HL-60 (cell line): Measurements from ENCODE around the gene CASTOR1.

Experiments used
- DNase-seq, 2 experiments: peaks; one replicate each; pipeline ENCODE4 v3.0.0-alpha.2; 2010 to 2020; ENCODE audit warnings: low read depth in 1 of 2, low spot score in 1 of 2
- H3K27ac ChIP-seq: fragments of 250-450 bp; sonication (Bioruptor Pico); replicated peaks from 2 replicates; pipeline ENCODE4 v1.5.1; 2020; ENCODE audit warnings: mild to moderate bottlenecking, moderate library complexity
- H3K27me3 ChIP-seq: fragments of 250-450 bp; sonication (Bioruptor Pico); 2 replicates; pipeline ENCODE4 v1.5.1; 2021; ENCODE audit warnings: mild to moderate bottlenecking, moderate library complexity; ENCODE audit not compliant: insufficient read depth, poor library complexity, severe bottlenecking
- H3K4me3 ChIP-seq: replicated peaks from 2 replicates; pipeline ENCODE4 v1.5.1; 2011; ENCODE audit warnings: mild to moderate bottlenecking, control low read depth, low read length; ENCODE audit not compliant: insufficient read depth
- GABPA ChIP-seq: IDR thresholded peaks from 2 replicates; pipeline ENCODE4 v1.6.1; 2012; ENCODE audit warnings: low read depth
- POLR2AphosphoS5 ChIP-seq: IDR thresholded peaks from 2 replicates; pipeline ENCODE4 v1.6.1; 2012; ENCODE audit warnings: low read depth
- REST ChIP-seq: IDR thresholded peaks from 2 replicates; pipeline ENCODE4 v1.6.1; 2012; ENCODE audit warnings: low read depth; ENCODE audit not compliant: insufficient replicate concordance
- SPI1 ChIP-seq: IDR thresholded peaks from 2 replicates; pipeline ENCODE4 v1.6.1; 2012; ENCODE audit warnings: low read depth, mild to moderate bottlenecking, borderline replicate concordance
- TF ChIP-seq, protein P1 (sequence below): IDR thresholded peaks from one replicate; pipeline ENCODE4 v1.5.1; 2011; ENCODE audit warnings: low read length, control low read depth, inconsistent platforms; ENCODE audit not compliant: insufficient read depth

Gene CASTOR1

DNA sequence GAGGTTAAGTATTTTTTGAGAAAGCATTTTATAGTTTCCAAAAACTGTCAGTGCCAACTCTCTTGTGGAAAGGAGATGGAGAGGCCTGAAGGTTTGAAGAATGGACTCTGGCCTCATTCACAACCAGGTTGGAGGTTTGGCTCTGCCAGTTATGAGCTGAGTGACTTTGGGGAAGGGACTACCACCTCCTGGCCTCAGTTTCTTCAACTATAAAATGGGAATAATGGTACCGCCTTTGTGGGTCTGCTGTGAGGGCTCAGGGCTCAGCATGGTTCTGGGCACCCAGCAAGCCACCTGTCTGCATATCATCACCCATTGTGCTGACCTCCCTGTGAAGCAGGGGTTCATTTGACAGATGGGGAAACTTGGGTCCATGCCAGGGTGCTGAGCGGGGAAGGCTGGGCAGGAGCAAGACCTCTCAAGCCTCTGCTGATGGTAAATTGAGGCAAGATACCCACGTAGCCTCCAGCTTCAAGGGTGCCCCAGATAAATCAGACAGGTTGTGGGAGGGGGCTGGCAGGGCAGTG lies 39.2 kb downstream of the CASTOR1 start:
- DNase-seq: no peak
- Histone ChIP-seq H3K27ac (no peak overlapping the region), H3K4me3 (no peak overlapping the region), H3K27me3 (peaks cover 19% of the 10 kb centered on the region)
- TF ChIP-seq, protein P1, sequence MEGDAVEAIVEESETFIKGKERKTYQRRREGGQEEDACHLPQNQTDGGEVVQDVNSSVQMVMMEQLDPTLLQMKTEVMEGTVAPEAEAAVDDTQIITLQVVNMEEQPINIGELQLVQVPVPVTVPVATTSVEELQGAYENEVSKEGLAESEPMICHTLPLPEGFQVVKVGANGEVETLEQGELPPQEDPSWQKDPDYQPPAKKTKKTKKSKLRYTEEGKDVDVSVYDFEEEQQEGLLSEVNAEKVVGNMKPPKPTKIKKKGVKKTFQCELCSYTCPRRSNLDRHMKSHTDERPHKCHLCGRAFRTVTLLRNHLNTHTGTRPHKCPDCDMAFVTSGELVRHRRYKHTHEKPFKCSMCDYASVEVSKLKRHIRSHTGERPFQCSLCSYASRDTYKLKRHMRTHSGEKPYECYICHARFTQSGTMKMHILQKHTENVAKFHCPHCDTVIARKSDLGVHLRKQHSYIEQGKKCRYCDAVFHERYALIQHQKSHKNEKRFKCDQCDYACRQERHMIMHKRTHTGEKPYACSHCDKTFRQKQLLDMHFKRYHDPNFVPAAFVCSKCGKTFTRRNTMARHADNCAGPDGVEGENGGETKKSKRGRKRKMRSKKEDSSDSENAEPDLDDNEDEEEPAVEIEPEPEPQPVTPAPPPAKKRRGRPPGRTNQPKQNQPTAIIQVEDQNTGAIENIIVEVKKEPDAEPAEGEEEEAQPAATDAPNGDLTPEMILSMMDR: no peak
- TF ChIP-seq SPI1: no peak
- no peak for TF ChIP-seq REST
- TF ChIP-seq POLR2AphosphoS5: no peak
- TF ChIP-seq GABPA: no peak

DNA sequence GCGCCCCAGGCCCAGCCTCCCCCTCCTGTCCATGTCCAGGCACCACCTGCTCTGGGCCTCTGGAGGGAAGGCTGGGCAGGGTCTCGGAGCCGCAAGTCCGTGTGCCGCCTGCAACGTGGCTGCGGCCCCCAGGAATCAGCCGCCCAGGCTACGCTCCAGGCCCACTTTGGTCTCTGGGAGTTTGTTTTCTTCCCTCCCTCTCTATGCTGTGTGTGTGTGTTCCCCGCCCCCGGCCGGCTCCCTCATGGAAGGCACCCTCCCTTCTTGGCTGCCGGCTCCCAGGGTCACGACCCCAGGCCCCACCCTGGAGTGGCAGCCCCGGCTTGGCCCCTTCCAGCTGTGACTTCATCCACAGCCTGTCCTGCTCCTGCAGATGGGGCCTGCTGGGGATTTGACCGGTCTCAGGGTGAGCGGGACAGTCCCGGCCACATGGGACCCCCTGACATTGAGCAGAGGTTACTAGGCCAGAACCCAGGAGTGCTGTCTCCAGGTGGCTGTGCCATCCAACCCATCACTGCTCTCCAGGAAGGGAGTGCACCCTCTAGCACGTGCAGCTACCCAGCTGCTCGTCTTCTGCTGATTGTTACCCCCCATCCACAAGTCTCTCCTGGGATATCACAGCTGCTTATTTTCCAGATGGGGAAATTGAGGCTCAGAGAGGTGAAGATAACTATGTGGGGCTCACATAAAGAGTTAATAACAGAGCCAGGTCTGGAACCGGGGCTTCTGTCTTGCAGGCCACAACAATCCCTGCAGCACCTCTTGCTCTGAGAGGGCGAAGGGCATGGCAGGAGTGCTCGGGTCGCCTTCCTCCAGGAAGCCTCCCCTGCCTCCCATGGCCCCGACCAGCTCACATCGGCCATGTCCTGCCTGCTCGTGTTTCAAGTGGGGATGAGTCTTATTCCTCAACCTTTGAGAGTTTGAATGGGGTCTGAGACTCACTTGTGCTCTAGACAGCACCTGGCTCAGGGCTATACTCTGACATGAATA lies 40.0 kb downstream of the CASTOR1 start:
- Histone ChIP-seq H3K4me3 (no peak overlapping the region), H3K27ac (no peak overlapping the region), H3K27me3 (peaks cover 27% of the 10 kb centered on the region)
- no peak for DNase-seq
- TF ChIP-seq SPI1 (no peak), GABPA (no peak), POLR2AphosphoS5 (no peak), REST (no peak)
- TF ChIP-seq, protein P1: no peak

GRCh38 chr22:30248484-30248883 lies 40.8 kb downstream of the CASTOR1 start:
- H3K4me3 ChIP-seq: no peak overlapping the region
- no peak for DNase-seq
- no peak for TF ChIP-seq REST
- TF ChIP-seq GABPA: no peak
- TF ChIP-seq SPI1: no peak
- TF ChIP-seq, protein P1: no peak
- no peak for TF ChIP-seq POLR2AphosphoS5
- no peak overlapping the region for H3K27ac ChIP-seq
- H3K27me3 ChIP-seq: peaks cover 29% of the 10 kb centered on the region
